GM13976 (cell line): ENCODE data around the gene GABRR3.

Experiments used
- DNase-seq: peaks from one replicate; pipeline ENCODE4 v3.0.0; 2012; ENCODE audit warnings: low spot score
- in situ Hi-C: fragments of 300-500 bp; cut with MboI; formaldehyde crosslinking; loops from one replicate; pipeline ENCODE4 v1.12.0; 2022; ENCODE audit warnings: low sequenced_read_pairs, mixed read lengths, inconsistent platforms; ENCODE audit not compliant: unreplicated experiment
- TF ChIP-seq, protein P1 (sequence below): IDR thresholded peaks from 2 replicates; pipeline ENCODE4 v1.5.1; 2012; ENCODE audit warnings: borderline replicate concordance, mild to moderate bottlenecking; ENCODE audit not compliant: insufficient read depth; ENCODE audit errors: extremely low read depth, missing control alignments, control extremely low read depth

GABRR3 gene

DNA sequence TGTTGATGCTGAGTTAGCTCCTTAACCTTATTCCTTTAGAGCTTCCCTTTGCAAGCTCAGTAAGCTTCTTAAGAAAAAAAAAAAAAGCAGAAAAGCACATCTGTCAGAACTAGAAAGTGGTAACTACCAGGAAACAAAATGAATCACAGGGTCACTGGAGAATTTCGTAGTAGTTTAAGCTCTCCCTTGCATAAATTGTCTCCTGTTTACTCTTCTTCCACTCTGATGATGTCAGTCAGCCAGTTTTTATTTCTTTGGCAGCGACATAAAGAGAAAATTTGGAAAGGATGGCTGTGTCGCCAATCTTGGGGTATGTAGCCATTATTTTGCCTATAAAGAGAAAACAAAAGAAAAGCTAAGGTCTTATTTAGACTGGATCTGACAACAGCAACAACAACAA lies 3.2 kb upstream of the GABRR3 start:
- in situ Hi-C loops, result loop anchor here (10.0 to 25.0 kb wide), 2 partner anchors 567 to 774 kb away; no protein-coding TSS in a partner anchor
- DNase-seq, result no peak
- TF ChIP-seq, protein P1, sequence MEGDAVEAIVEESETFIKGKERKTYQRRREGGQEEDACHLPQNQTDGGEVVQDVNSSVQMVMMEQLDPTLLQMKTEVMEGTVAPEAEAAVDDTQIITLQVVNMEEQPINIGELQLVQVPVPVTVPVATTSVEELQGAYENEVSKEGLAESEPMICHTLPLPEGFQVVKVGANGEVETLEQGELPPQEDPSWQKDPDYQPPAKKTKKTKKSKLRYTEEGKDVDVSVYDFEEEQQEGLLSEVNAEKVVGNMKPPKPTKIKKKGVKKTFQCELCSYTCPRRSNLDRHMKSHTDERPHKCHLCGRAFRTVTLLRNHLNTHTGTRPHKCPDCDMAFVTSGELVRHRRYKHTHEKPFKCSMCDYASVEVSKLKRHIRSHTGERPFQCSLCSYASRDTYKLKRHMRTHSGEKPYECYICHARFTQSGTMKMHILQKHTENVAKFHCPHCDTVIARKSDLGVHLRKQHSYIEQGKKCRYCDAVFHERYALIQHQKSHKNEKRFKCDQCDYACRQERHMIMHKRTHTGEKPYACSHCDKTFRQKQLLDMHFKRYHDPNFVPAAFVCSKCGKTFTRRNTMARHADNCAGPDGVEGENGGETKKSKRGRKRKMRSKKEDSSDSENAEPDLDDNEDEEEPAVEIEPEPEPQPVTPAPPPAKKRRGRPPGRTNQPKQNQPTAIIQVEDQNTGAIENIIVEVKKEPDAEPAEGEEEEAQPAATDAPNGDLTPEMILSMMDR, result no peak

DNA sequence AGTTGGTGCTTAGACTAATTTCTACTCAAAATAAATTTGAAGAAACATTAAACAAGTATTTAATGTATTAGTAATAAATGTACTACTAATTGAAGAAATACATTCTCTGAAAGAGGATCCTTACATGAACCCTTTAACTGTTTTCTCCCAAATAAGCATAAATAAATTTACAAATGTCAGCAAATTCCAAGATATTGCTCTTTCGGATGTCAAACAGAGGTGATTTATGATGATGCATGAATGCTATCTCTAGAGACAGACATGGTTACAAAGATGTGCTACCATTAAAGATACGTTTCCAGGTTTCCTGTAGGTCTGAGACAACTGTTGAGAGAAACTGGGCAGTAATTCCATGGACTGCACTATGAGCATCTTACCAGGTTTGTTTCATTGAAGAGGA lies 629 bp downstream of the GABRR3 start:
- in situ Hi-C loops, result loop anchor here (10.0 to 25.0 kb wide), 2 partner anchors 570 to 778 kb away; no protein-coding TSS in a partner anchor
- no peak for DNase-seq
- TF ChIP-seq, protein P1, result no peak

GRCh38 chr3:98034036-98034435 lies 1.1 kb downstream of the GABRR3 start:
- DNase-seq, result no peak
- in situ Hi-C loops, result loop anchor here (10.0 to 25.0 kb wide), 2 partner anchors 571 to 778 kb away; no protein-coding TSS in a partner anchor
- TF ChIP-seq, protein P1, result no peak

- in situ Hi-C loops, result loop anchor here (10.0 to 25.0 kb wide), 2 partner anchors 572 to 779 kb away; no protein-coding TSS in a partner anchor
- no peak for DNase-seq
- TF ChIP-seq, protein P1, result no peak
Measured at GRCh38 chr3:98032904-98033303, 2.2 kb downstream of the GABRR3 start.

DNA sequence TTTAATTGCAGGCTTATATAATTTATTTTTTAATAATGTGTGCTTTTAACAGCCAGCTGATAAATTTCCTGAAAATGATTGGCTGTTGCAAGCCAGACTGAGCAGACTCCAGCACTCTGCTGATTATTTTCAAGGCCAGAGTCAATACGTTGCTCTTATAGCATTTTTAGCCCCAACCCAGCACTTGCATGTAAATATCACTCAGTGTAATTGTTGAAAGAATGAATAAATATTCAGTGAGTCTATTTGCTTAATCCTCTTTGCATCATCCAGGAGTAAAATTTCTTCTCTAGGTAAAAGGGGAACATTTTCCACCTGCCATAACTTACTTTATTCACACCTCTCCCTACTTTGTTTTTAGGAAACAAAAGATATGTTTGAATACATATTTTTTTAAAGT lies 2.9 kb downstream of the GABRR3 start:
- DNase-seq, result no peak
- TF ChIP-seq, protein P1, result no peak
- in situ Hi-C loops, result loop anchor here (10.0 to 25.0 kb wide), 2 partner anchors 573 to 780 kb away; no protein-coding TSS in a partner anchor

DNA sequence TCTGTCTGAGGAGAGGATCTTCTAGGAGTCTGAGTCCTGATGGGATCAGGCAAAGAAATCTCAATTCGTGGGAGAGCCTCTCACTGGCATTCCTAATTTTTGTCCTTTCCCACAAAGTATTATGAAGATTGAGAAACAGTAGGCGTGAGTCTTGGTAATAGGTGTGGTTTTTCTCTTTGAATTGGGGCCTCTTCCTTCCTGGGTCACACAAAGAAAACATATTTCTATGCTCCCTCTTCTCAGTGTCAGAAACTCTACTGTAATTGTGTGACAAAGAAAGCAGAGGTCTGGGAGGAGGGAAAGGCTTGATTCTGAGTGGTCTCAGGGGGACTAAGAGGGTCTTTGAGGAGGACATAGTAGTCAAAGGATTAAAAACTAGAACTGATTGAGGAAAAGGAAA lies 6.0 kb downstream of the GABRR3 start:
- no peak for DNase-seq
- in situ Hi-C loops, result loop anchor here (25.0 kb wide), 1 partner anchor 783 kb away; no protein-coding TSS in a partner anchor
- TF ChIP-seq, protein P1, result no peak

GRCh38 chr3:98027085-98027446 lies 8.0 kb downstream of the GABRR3 start:
- TF ChIP-seq, protein P1, result no peak
- no peak for DNase-seq
- in situ Hi-C loops, result loop anchor here (25.0 kb wide), 1 partner anchor 785 kb away; no protein-coding TSS in a partner anchor
